HuH-7.5 (cell line): Measurements from ENCODE around the gene BCL7A.
"Not testable (repeated sequence)": the region's sequence is repeated elsewhere in the genome, so short reads cannot be mapped to it uniquely, and the experiment has no call there.

Experiments used
- DNase-seq: peaks from one replicate; pipeline ENCODE4 v3.0.0; 2011; ENCODE audit warnings: low spot score

The BCL7A gene

GRCh38 chr12:122021822-122022392, at the start of gene BCL7A:
Gene BCL7A (plus strand): TSS chr12:122021884. CDS start chr12:122022092, 208 bp downstream.
- peak; percentile 71 for DNase-seq

GRCh38 chr12:121974026-121974985, 47.4 kb upstream of the BCL7A start:
- no peak for DNase-seq

- DNase-seq = no peak
These were observed 46.7 kb upstream of the BCL7A start for GRCh38 chr12:121975021-121975420.

- DNase-seq = no peak
These were observed 44.7 kb upstream of the BCL7A start for GRCh38 chr12:121976950-121977349.

- no peak for DNase-seq
These were observed 41.3 kb upstream of the BCL7A start for GRCh38 chr12:121980191-121980891.

- no peak for DNase-seq
These were observed 40.8 kb upstream of the BCL7A start for GRCh38 chr12:121980892-121981272.

GRCh38 chr12:121981456-121981855, 40.2 kb upstream of the BCL7A start:
- no peak for DNase-seq

GRCh38 chr12:121982950-121983349, 38.7 kb upstream of the BCL7A start:
- no peak for DNase-seq

- no peak for DNase-seq
These were observed 38.0 kb upstream of the BCL7A start for GRCh38 chr12:121983536-121984210.

GRCh38 chr12:121986489-121987245, 35.0 kb upstream of the BCL7A start:
- DNase-seq = no peak

- not testable (repeated sequence) for DNase-seq
These were observed 33.2 kb upstream of the BCL7A start for GRCh38 chr12:121988519-121988918.

GRCh38 chr12:121989276-121990113, 32.2 kb upstream of the BCL7A start:
- DNase-seq = no peak

- no peak for DNase-seq
These were observed 31.5 kb upstream of the BCL7A start for GRCh38 chr12:121990114-121990647.

GRCh38 chr12:121990692-121991603, 30.7 kb upstream of the BCL7A start:
- no peak for DNase-seq

GRCh38 chr12:121992059-121992879, 29.4 kb upstream of the BCL7A start:
- no peak for DNase-seq

GRCh38 chr12:121996050-121996944, 25.4 kb upstream of the BCL7A start:
- no peak for DNase-seq

- DNase-seq = no peak
These were observed 24.6 kb upstream of the BCL7A start for GRCh38 chr12:121996945-121997612.
